IMR-90 (cell line): Measurements from ENCODE around the gene CLSTN1. TPM values are rescaled to one million over a fixed set of nuclear protein-coding genes. Genes with fewer than 3 reads are reported as not detected.

Experiments used
- ATAC-seq: fragments of 200-7000 bp; cut with Tn5 transposase; 2 replicates; pipeline ENCODE4 v1.9.1; 2020; ENCODE audit warnings: low read depth, mild to moderate bottlenecking, moderate library complexity
- BruUV-seq: library from RNA; stranded (reverse); fragments of 400-500 nt; replicated peaks from 2 replicates; lab custom pipeline; 2021; lab: Mats Ljungman, UMichigan
- CTCF ChIA-PET: fragments of 300-600 bp; formaldehyde crosslinking; extraction: SDS; loops from one replicate; lab custom pipeline; 2021; ENCODE audit warnings: antibody characterized with exemption; lab: Yijun Ruan, JAX
- POLR2A ChIA-PET: fragments of 300-600 bp; sonication (Branson Sonifier 250); formaldehyde crosslinking; loops from one replicate; lab custom pipeline; 2022; ENCODE audit warnings: antibody characterized with exemption; ENCODE audit not compliant: unreplicated experiment; lab: Charles Lee
- DNase-seq: peaks from one replicate; pipeline ENCODE4 v3.0.0; 2013
- H2AFZ ChIP-seq: replicated peaks from 2 replicates; pipeline ENCODE3; 2013; ENCODE audit warnings: low read length, mild to moderate bottlenecking; ENCODE audit not compliant: poor library complexity
- H2AK5ac ChIP-seq: 2 replicates; pipeline ENCODE4 v1.6.1; 2013; ENCODE audit warnings: low read depth, low read length, inconsistent platforms
- H2AK9ac ChIP-seq: replicated peaks from 2 replicates; pipeline ENCODE3; 2013; ENCODE audit warnings: mild to moderate bottlenecking, low read depth, low read length, moderate library complexity; ENCODE audit not compliant: poor library complexity
- H2BK120ac ChIP-seq: 2 replicates; pipeline ENCODE4 v1.6.1; 2013; ENCODE audit warnings: low read depth, low read length, inconsistent platforms
- H2BK15ac ChIP-seq: 3 replicates; pipeline ENCODE4 v1.6.1; 2013; ENCODE audit warnings: low read depth, low read length, inconsistent platforms
- H2BK20ac ChIP-seq: 2 replicates; pipeline ENCODE4 v1.6.1; 2013; ENCODE audit warnings: low read depth, mild to moderate bottlenecking, inconsistent platforms, low read length, moderate library complexity
- H2BK5ac ChIP-seq: 2 replicates; pipeline ENCODE4 v1.6.1; 2013; ENCODE audit warnings: mild to moderate bottlenecking, low read depth, low read length, inconsistent platforms; ENCODE audit not compliant: poor library complexity, severe bottlenecking
- H3K14ac ChIP-seq: replicated peaks from 2 replicates; pipeline ENCODE4 v1.6.1; 2013; ENCODE audit warnings: low read depth, low read length, inconsistent platforms
- H3K18ac ChIP-seq: 2 replicates; pipeline ENCODE4 v1.6.1; 2013; ENCODE audit warnings: low read depth, low read length, control low read depth
- H3K23ac ChIP-seq: 2 replicates; pipeline ENCODE4 v1.6.1; 2013; ENCODE audit warnings: low read depth, low read length, inconsistent platforms
- H3K27ac ChIP-seq: 2 replicates; pipeline ENCODE4 v1.5.1; 2013; ENCODE audit warnings: mild to moderate bottlenecking, control low read depth, low read length; ENCODE audit not compliant: insufficient read depth
- H3K27me3 ChIP-seq: 2 replicates; pipeline ENCODE4 v1.6.1; 2013; ENCODE audit warnings: low read length; ENCODE audit not compliant: control insufficient read depth, insufficient read depth
- H3K36me3 ChIP-seq: 2 replicates; pipeline ENCODE4 v1.6.1; 2013; ENCODE audit warnings: low read length, mixed read lengths; ENCODE audit not compliant: control insufficient read depth, insufficient read depth
- H3K4ac ChIP-seq: 2 replicates; pipeline ENCODE4 v1.6.1; 2013; ENCODE audit warnings: low read depth, low read length, inconsistent platforms
- H3K4me1 ChIP-seq: 2 replicates; pipeline ENCODE4 v1.6.1; 2013; ENCODE audit warnings: low read length, mixed read lengths; ENCODE audit not compliant: control insufficient read depth, insufficient read depth
- H3K4me2 ChIP-seq: 2 replicates; pipeline ENCODE4 v1.6.1; 2013; ENCODE audit warnings: low read depth, mild to moderate bottlenecking, control low read depth, low read length, moderate library complexity
- H3K4me3 ChIP-seq: 2 replicates; pipeline ENCODE4 v1.5.1; 2013; ENCODE audit warnings: low read depth, mild to moderate bottlenecking, control low read depth, low read length, moderate library complexity; ENCODE audit not compliant: insufficient read depth
- H3K56ac ChIP-seq: 2 replicates; pipeline ENCODE4 v1.6.1; 2013; ENCODE audit warnings: low read length, inconsistent platforms; ENCODE audit not compliant: insufficient read depth; ENCODE audit errors: extremely low read depth
- H3K79me1 ChIP-seq, 2 experiments: 2 replicates each; pipeline ENCODE4 v1.6.1; 2013; ENCODE audit warnings: low read length in 2 of 2, inconsistent platforms in 1 of 2, low read depth in 1 of 2
- H3K9ac ChIP-seq: 2 replicates; pipeline ENCODE4 v1.6.1; 2013; ENCODE audit warnings: low read depth, low read length, control low read depth
- H3K9me1 ChIP-seq: 2 replicates; pipeline ENCODE4 v1.6.1; 2013; ENCODE audit warnings: low read length, inconsistent platforms; ENCODE audit not compliant: insufficient read depth
- H3K9me3 ChIP-seq: 2 replicates; pipeline ENCODE4 v1.6.1; 2013; ENCODE audit warnings: low read length; ENCODE audit not compliant: control insufficient read depth, insufficient read depth
- H4K20me1 ChIP-seq: 2 replicates; pipeline ENCODE4 v1.6.1; 2013; ENCODE audit warnings: low read length, inconsistent platforms; ENCODE audit not compliant: insufficient read depth
- H4K5ac ChIP-seq: 2 replicates; pipeline ENCODE4 v1.6.1; 2013; ENCODE audit warnings: mild to moderate bottlenecking, low read depth, low read length, control low read depth
- H4K8ac ChIP-seq, 2 experiments: 2 replicates each; pipeline ENCODE4 v1.6.1; 2013; ENCODE audit warnings: low read depth in 2 of 2, low read length in 2 of 2, control low read depth in 1 of 2, inconsistent platforms in 1 of 2
- H4K91ac ChIP-seq: 2 replicates; pipeline ENCODE4 v1.6.1; 2013; ENCODE audit warnings: low read depth, low read length, inconsistent platforms; ENCODE audit not compliant: insufficient read depth
- RFX5 ChIP-seq: IDR thresholded peaks from 2 replicates; pipeline ENCODE4 v1.8.0; 2012; ENCODE audit warnings: low read depth, mild to moderate bottlenecking, low read length, moderate library complexity
- WGBS, 2 experiments: methylation state at CpG; one replicate each; pipeline versions ENCODE4 v1.1.5 to v1.1.7; 2013; ENCODE audit warnings: missing lambda C conversion rate in 2 of 2; ENCODE audit not compliant: insufficient read length in 1 of 2; ENCODE audit errors: extremely low coverage in 2 of 2; 5-methylcytosine and 5-hydroxymethylcytosine counted together
- dilution Hi-C: fragments of 300-500 bp; cut with HindIII; formaldehyde crosslinking; loops from one replicate; pipeline ENCODE4 v1.14.3; 2018; ENCODE audit warnings: low sequenced_read_pairs; ENCODE audit not compliant: unreplicated experiment
- in situ Hi-C: fragments of 300-500 bp; cut with MboI; formaldehyde crosslinking; loops from 3 replicates; pipeline ENCODE4 v1.14.3; 2019; ENCODE audit warnings: low sequenced_read_pairs, inconsistent platforms, mixed read lengths
- intact Hi-C: fragments of 100-400 bp; cut with micrococcal nuclease; formaldehyde crosslinking; loops from 2 replicates; pipeline ENCODE4 v1.10.0; 2022
- polyA plus RNA-seq, 3 experiments: library from polyadenylated mRNA; depleted of rRNA; stranded (reverse); fragments of >200 nt; gene quantifications; 2 replicates each; pipeline ENCODE4 v1.2.3, GENCODE V29; 2012; ENCODE audit warnings: low replicate concordance in 1 of 3
- total RNA-seq: library from RNA; depleted of rRNA; stranded (reverse); fragments of >200 nt; gene quantifications from 2 replicates; pipeline ENCODE4 v1.2.3, GENCODE V29; 2012

The CLSTN1 gene
- total and polyA plus RNA-seq, 2 of the 4 experiments (the other 2 are of a cell fraction) = 30.1 to 72.2 TPM

DNA sequence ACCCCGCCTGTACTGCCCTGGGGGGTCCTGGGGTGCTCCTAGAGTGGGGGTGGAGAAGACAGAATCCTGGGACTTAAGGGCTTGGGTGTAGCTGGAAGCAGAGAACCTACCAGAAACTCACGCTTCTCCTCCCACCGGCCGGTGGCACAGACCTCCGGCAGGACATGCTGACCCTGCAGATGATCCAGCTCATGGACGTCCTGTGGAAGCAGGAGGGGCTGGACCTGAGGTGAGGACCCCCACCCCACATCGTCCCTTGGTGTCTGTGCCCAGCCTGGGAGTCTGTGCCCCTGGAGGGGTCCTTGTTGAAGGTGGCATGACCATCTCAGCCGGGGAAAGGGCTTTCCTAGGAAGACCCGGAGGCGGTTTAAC, 101.4 kb downstream of the CLSTN1 start:
- no peak overlapping the region for H3K14ac ChIP-seq
- H3K9me3 ChIP-seq = peaks cover 11% of the 10 kb centered on the region; the same call in 1 of the 2 replicates
- no peak overlapping the region for H3K27ac ChIP-seq
- H3K4me3 ChIP-seq = no peak overlapping the region
- H2BK120ac ChIP-seq = no peak overlapping the region
- H3K23ac ChIP-seq = no peak overlapping the region
- no peak overlapping the region for H3K4ac ChIP-seq
- no peak for TF ChIP-seq RFX5
- H3K4me2 ChIP-seq = no peak overlapping the region
- ATAC-seq = no peak
- H3K36me3 ChIP-seq = peaks cover 38% of the 10 kb centered on the region
- no peak overlapping the region for H4K91ac ChIP-seq
- dilution Hi-C loops (no loop called here), intact Hi-C loops (no loop called here), in situ Hi-C loops (loop anchor here (10.0 kb wide), 1 partner anchor 142 kb away; no protein-coding TSS in a partner anchor)
- 100% methylated on average over 1 of the region's 10 CpGs; no CpG with 5 or more reads in 1 of the 2 experiments for WGBS, 2 experiments
- ChIA-PET CTCF (no interaction called here), POLR2A (no interaction called here)
- no TSS peak for BruUV-seq
- no peak for DNase-seq
- no peak overlapping the region for H2AFZ ChIP-seq
- no peak overlapping the region for H3K9ac ChIP-seq
- H3K79me1 ChIP-seq = no peaks in the 10 kb centered on the region; a peak in 1 of 4 replicates
- H2AK5ac ChIP-seq = no peak overlapping the region
- H3K4me1 ChIP-seq = peaks cover 3% of the 10 kb centered on the region
- no peak overlapping the region for H4K8ac ChIP-seq
- H2BK5ac ChIP-seq = no peak overlapping the region
- H3K18ac ChIP-seq = no peak overlapping the region
- no peaks in the 10 kb centered on the region for H3K27me3 ChIP-seq
- peaks cover 6% of the 10 kb centered on the region; the same call in 1 of the 2 replicates for H3K9me1 ChIP-seq
- peaks cover 2% of the 10 kb centered on the region; the same call in 1 of the 2 replicates for H4K20me1 ChIP-seq
- H2AK9ac ChIP-seq = no peak overlapping the region
- no peak overlapping the region for H4K5ac ChIP-seq
- no peak overlapping the region for H2BK20ac ChIP-seq
- no peak overlapping the region for H2BK15ac ChIP-seq
- H3K56ac ChIP-seq = no peak overlapping the region
